ENCODE data around the gene RRAS2.

DNA sequence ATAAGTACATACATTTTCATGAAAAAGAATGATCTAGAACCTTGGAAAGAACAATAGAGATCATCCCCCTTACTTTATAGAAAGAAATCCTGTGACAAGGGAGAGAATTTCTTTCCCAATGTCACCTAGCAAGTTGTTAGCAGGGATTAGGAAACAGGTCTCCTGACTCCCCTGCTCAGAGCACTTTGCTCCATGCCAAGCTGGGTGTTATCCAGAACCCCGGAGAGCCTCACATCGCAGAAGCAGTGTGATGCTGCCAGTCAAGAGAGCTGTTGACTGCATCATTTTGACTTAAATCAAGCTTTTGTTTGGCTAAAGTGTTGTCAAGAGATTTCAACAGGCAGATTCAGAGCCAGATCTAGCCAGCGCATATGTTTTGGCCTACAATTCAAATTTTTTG, 3.6 kb upstream of the RRAS2 start:
- TF ChIP-seq CTCF (IDR thresholded peaks at IDR 0.05), result no peak
- no peak for TF ChIP-seq POLR2A (IDR thresholded peaks at IDR 0.05)
- no peak for TF ChIP-seq POLR2AphosphoS5 (IDR thresholded peaks at IDR 0.05)
